Measurements from ENCODE around the gene SCUBE2.

DNA sequence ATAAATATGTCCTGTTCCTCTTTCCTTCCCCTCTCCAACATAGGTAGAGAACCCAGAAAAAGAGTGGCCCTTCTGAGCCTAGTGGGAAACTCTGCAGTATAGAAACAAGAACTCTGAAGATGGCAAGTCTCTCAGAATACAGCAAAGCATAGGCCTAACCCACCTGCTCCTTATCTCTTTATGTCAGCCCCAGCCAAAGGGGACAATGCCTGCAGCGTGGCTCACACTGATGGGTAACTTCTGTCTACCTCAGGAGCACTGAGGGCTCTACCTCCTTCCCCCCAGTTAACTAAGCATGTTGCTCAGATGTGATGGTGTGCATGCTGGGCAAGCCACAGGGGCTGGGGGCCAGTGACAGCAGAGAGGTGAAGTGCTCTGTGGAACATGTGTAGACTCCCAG, 82.7 kb downstream of the SCUBE2 start:
- TF ChIP-seq, protein P1, sequence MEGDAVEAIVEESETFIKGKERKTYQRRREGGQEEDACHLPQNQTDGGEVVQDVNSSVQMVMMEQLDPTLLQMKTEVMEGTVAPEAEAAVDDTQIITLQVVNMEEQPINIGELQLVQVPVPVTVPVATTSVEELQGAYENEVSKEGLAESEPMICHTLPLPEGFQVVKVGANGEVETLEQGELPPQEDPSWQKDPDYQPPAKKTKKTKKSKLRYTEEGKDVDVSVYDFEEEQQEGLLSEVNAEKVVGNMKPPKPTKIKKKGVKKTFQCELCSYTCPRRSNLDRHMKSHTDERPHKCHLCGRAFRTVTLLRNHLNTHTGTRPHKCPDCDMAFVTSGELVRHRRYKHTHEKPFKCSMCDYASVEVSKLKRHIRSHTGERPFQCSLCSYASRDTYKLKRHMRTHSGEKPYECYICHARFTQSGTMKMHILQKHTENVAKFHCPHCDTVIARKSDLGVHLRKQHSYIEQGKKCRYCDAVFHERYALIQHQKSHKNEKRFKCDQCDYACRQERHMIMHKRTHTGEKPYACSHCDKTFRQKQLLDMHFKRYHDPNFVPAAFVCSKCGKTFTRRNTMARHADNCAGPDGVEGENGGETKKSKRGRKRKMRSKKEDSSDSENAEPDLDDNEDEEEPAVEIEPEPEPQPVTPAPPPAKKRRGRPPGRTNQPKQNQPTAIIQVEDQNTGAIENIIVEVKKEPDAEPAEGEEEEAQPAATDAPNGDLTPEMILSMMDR (IDR thresholded peaks at IDR 0.05) = no peak
- TF ChIP-seq EZH2 (IDR thresholded peaks at IDR 0.05; ENCODE audit: borderline replicate concordance, insufficient read depth, low read depth, low read length, poor library complexity, severe bottlenecking) = no peak
